HG02610 (cell line): ENCODE measurements around the gene TNN.
"Not testable (repeated sequence)": the region's sequence is repeated elsewhere in the genome, so short reads cannot be mapped to it uniquely, and the experiment has no call there.

Experiments
- ATAC-seq: cut with Tn5 transposase; IDR thresholded peaks from one replicate; pipeline ENCODE4 v1.9.1; 2021; ENCODE audit warnings: mild to moderate bottlenecking, moderate library complexity; ENCODE audit not compliant: unreplicated experiment

The TNN gene

GRCh38 chr1:175102166-175102565 is 34.5 kb downstream of the TNN start:
- not testable (repeated sequence) for ATAC-seq

- not testable (repeated sequence) for ATAC-seq
Measured at GRCh38 chr1:175106536-175106935, 38.9 kb downstream of the TNN start.

- not testable (repeated sequence) for ATAC-seq
Measured at GRCh38 chr1:175108331-175108820, 40.7 kb downstream of the TNN start.

DNA sequence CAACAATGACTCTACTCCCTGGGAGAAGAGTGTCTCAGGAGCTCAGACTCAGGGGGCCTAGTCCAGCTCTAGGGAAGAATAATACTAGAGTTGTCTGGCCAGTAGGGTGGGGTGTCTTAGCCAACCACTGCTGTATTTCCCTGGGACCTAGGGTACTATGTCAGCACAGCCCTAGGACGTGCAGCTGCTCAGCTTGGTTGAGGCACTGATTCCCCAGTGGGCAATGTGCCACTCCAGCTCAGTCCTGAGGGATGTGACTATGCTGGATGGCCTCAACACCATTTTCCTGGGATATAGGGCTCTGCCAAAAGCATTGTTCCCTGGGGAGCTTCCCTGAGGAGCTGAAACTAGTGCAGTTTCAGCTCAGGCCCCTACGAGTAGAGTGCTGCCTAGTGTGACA is 47.4 kb downstream of the TNN start:
- no peak for ATAC-seq

DNA sequence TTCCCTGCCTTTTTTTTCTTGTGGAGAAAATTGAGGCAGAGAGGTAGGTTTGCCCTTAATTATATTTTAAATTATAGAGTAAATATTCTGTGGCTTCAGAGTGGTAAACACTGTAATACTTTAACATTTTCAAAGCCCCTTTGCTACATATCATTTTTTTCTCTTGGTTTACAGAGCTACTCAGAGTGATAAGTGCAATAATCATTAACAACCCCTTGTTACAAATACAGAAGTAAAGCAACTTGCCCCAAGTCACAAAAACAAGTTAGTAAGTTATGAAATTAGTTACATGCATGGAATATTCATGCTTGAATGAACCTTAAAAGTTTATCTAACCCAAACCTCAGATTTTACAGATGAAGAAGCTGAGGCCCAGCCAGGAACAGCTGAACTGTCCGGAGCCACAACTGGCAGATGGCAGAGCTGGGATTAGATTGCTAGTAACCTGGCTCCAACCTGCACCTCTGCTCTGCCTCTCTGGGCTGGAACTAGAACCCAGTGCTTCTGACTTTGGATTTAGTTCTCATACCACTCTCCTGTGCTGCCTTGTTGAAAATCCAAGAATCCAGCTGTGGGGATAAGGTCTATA is 48.7 kb downstream of the TNN start:
- no peak for ATAC-seq

GRCh38 chr1:175116903-175117302 is 49.3 kb downstream of the TNN start:
- ATAC-seq, result no peak

DNA sequence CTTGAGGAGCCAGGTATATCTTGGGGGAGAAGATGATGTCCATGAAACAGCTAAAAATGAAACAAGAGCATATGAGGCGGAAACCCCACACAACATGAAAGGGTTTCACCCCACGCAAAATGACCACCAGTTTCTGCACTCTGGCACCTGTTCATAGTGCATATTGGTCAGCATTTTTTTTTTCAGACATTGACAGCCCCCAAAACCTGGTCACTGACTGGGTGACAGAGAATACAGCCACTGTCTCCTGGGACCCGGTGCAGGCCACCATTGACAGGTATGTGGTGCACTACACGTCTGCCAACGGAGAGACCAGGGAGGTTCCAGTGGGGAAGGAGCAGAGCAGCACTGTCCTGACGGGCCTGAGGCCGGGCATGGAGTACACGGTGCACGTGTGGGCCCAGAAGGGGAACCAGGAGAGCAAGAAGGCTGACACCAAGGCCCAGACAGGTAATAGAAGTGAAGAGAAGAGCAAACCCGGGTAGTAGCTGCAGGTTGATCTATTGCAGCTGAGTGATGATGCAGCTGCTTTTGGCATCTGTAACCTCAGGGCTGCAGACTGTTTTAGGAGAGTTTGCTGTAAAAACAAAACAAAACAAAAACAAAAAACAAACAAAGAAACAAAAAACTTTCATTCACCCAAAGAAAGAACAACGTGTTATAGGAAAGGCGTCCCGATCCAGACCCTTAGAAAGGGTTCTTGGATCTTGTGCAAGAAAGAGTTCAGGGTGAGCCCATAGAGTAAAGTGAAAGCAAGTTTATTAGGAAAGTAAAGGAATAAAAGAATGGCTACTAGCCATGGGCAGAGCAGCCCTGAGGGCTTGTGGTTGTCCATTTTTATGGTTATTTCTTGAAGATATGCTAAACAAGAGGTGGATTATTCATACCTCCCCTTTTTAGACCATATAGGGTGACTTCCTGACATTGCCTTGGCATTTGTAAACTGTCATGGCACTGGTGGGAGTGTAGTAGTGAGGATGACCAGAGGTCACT is 51.0 kb downstream of the TNN start:
- no peak for ATAC-seq

- no peak for ATAC-seq
Measured at GRCh38 chr1:175120511-175120910, 52.9 kb downstream of the TNN start.

DNA sequence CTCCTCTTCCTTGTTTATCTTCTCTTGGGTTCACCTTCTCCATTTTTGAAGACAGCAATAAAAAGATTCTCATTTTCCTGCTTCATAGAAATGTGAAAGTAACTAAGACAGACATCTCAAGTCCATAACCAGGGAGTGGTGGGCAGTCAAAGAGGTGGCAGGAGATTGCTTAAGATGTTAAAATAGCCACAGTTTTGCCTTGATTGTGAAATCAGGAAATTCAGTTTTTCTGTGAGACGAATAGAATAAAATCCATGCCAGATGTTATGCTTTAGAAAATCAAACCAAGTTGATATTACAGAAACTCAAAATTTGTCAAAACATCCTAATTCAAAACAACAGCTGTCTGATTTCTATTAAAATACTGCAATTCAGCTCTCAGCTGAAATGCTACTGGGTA is 57.2 kb downstream of the TNN start:
- no peak for ATAC-seq

DNA sequence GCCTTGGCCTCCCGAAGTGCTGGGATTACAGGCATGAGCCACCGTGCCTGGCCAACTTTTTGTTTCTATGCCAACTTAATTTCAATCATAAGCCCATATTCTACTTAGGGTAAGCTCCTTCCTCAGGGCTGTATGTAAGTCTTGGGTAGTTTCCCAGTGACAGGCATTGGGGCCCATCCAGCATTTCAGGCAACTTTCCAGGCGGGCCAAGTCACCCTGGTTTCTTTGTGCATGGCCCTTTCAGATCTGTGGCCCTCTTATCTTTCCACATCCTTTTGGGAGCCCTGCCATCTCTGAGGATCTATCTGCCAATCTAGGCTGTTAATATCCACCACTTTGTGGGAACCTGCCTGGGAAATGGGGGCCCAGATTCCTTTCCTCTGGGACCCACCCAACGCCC is 58.7 kb downstream of the TNN start:
- no peak for ATAC-seq

DNA sequence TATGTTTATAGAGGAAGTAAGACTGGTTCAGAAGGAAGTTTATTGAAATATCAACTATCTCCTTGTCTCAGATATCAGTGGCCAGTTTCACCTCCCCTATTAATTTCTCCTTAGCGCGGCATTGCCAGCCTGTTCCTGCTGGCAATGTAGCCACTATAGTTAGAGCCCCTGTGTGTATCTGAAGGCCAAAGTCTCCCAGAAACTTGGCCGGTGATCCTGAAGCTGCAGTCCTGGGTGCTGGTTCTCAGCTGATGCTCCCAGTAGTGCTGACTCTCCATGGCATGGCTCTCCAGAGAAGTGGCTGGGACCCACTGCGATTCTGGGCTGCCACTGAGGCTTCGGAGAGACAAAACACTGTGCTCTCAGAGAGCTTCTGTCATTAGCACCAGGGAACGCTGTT is 59.9 kb downstream of the TNN start:
- ATAC-seq, result no peak

GRCh38 chr1:175128523-175128922 is 60.9 kb downstream of the TNN start:
- ATAC-seq, result no peak

DNA sequence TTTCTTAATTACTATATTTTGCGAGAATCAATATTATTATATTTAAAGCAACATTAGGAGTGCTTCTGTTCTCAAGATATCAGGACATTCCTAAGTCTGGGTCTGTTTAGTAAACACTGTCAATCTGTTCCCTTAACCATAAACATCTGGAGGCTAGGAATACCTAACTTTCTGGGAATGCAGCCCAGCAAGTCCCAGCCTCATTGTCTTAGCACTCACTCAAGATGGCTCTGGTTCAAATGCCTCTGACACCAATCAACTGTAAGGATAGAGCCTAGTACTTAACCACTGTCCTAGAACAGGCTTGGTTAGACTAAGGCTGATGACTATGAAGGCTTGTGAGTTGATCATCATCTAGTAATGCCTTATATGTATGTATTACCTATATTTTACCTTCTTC is 61.5 kb downstream of the TNN start:
- ATAC-seq, result no peak

DNA sequence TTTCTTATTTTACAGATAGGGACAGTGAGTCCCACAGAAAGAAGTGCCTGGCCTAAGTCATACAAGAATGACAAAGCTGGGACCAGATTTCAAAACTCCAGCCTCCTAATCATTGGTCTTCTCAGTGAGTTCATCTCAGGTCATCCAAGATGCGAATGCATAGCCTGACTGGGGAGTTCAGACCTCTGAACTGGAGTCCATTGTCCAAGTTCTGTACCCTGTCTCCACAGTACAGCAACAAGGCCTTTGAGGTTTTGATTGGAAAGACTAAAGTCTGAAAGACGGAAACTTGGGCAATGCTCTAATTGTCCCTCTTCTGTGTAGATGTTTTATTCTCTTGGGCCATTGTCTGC is 62.0 kb downstream of the TNN start:
- no peak for ATAC-seq

DNA sequence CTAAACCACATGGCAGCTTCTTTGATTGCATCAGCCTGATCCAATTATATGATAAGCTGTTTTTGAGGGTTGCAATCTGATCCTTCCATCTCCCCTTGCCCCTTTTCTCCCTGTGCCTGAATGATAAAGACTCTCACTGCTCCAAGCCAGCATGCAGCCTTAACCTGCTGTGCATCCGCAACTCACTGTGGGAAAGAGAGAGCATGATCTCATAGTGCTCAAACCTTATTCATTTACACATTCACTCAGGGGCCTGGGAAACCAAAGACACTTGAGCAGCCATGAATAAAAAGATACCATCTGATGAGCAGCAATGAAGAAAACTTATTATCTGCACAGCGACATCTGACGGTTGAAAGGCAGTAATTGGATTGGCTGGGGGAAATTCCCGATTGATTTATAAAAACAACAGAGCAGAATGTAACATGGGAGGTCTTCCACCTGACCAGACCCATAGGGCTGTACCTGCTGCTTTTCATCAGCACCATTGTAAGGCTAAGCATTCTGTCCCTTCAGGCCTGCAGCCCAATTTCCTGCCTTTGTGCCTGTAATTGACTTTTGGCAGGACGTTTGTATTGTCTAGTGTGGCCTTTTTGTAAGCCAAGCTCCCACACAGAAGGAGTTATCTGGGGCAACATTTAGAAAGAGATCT is 62.5 kb downstream of the TNN start:
- ATAC-seq, result no peak

DNA sequence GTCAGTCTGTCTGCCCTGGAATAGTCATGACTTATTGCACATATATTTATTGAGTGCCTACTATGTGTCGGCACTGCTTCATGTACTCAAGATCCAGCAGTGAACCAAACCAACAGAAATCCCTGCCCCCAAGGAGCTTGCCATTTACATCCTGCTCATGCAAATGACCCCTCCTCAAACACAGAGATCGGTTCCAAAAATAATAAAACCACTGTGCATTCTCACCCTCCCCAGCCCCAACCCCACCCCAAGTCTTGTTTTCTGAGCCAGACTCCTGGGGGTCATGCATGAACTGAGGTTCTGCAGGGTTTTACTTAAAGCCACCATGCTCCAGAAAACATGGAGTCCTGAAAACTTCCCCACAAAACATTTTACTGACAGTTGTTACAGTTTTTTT is 63.0 kb downstream of the TNN start:
- no peak for ATAC-seq

DNA sequence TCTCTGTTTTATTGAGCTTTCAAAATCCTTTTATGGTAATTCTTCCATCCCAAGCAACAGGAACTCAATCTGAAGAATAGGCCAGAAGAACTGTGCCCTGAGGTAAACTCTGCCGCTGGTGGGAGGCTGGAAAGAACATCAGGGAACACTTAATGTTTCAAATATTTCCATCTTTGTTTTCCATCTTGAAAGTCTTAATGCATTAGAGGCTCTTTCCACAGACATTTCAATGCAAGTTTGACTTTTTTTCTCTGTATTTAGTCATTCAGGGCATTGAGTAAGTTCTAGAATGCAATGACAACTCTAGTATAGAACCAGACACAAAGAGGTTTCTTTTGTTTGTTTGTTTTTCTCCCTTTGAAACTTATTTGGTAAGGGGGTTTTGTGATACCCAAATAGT is 63.5 kb downstream of the TNN start:
- no peak for ATAC-seq

DNA sequence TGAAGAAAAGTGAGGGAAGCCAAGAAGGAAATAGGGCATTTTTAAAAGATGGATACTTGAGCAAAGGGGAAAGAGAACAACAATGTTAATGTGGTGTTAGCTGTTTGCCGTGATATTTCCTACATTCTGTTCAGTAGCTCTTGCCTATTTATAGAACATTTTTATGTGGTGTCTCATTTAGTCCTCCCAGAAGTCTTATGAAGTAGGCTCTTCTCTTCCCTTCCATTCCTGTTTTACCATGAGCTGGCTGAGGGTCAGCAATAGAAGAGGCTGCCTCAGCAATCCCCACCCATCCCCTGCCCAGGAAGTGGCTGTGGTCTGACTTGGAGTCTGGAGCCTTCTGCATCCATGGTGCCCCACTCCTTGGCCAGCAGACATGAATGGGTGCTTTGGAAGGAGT is 64.8 kb downstream of the TNN start:
- ATAC-seq, result no peak

DNA sequence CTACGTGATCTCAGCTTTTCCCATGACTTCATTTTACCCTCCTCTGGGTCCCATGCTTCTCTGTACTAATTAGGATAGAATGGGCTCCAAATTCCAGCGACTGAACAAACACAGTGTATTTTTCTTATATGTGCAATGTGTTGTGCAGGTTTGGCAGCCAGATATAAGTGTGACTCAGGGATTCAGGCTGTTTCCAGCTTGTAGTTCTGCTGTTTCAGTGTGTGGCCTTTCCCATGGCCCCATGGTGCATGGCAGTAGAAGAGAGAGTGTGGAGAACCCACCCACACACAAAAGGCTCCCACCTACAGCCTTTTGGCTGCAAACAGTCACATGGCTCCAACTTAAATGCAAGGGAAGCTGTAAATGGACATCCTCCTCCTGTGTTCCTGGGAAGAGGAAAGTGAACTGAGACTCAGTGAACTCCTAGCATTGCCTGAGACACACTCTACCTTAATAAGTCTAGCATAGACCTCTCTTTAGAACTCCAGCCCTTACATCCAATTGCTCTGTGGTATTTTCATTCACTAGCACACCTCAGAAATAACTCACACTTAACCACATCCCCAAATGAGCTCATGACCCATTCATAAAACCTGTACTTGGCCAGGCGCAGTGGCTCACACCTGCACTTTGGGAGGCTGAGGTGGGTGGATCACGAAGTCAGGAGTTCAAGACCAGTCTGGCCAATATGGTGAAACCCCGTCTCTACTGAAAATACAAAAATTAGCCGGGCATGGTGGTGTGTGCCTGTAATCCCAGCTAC is 66.2 kb downstream of the TNN start:
- no peak for ATAC-seq

- ATAC-seq, result no peak
Measured at GRCh38 chr1:175134500-175134899, 66.9 kb downstream of the TNN start.

DNA sequence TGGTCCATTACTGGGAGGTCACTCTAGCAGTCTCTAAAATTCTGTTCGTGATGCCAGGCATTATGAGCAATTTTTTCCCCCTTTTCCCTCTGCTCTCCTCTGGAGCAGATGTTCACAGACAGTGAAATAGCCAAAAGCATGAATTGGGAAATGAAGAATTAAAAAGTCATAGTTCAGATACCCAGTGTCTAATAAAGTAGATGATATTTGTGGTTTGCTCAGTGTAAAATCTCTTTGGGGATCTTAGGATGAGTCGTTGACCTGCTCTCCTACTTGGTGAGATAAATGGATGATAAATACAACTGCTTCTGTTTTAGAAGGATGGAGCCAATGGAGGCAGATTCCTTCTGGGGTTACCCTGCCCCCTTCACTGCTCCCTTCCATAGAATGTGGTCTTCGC is 68.6 kb downstream of the TNN start:
- no peak for ATAC-seq
